Loucy (cell line): ENCODE results near the gene UBTF.

Source experiments
- EZH2phosphoT487 ChIP-seq: fragments of 200-600 bp; IDR thresholded peaks from 2 replicates; pipeline ENCODE4 v1.6.1; 2018; ENCODE audit warnings: antibody characterized with exemption, mild to moderate bottlenecking, moderate library complexity, borderline replicate concordance
- TF ChIP-seq, protein P1 (sequence below): fragments of 200-600 bp; sonication (generic); conservative IDR thresholded peaks from 2 replicates; pipeline ENCODE4 v1.5.1; 2014; ENCODE audit warnings: mild to moderate bottlenecking, antibody characterized with exemption, low read length

DNA sequence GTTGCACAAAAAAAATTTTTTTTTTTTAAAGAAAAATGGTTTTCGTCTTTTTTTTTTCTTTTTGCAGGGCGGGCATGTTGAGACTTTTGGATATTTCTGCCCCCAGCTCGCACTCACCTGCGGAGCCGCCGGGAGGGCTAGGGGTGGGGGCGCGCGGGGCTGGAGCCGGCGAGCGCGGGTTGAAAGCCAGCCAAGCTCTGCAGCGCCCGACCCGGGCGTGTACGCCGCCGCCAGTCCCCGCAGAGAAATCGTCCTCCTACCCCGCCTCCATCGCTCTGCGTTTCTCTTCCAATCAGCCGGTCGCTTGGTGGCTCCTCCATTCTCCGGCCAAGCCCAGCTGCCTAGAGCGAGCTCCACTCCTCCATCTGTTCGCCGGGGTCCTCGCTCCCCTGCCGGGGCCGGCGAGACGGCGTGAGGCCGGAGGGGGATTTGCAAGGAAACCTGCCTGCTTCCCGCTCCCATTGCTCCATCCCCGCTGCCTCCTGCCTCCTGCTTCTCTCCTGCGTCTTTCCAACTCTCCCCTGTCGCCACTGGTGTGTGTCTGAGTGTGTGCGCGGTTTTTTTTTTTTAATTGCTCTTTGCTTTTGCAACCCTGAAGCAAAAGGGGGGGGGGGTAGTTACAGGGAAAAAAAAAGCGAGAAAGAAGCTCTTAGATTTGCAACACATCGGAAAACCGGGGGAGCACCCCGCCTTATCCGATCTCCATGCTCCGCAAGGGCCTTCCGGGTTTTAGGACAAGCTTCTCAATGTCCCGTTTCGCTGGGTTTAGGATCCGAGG, 1.8 kb upstream of the UBTF start:
- TF ChIP-seq, protein P1, sequence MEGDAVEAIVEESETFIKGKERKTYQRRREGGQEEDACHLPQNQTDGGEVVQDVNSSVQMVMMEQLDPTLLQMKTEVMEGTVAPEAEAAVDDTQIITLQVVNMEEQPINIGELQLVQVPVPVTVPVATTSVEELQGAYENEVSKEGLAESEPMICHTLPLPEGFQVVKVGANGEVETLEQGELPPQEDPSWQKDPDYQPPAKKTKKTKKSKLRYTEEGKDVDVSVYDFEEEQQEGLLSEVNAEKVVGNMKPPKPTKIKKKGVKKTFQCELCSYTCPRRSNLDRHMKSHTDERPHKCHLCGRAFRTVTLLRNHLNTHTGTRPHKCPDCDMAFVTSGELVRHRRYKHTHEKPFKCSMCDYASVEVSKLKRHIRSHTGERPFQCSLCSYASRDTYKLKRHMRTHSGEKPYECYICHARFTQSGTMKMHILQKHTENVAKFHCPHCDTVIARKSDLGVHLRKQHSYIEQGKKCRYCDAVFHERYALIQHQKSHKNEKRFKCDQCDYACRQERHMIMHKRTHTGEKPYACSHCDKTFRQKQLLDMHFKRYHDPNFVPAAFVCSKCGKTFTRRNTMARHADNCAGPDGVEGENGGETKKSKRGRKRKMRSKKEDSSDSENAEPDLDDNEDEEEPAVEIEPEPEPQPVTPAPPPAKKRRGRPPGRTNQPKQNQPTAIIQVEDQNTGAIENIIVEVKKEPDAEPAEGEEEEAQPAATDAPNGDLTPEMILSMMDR: no peak; the same call in 1 of the 2 replicates
- TF ChIP-seq EZH2phosphoT487: no peak
